Measurements from ENCODE around the gene MINK1. TPM values are rescaled to one million over a fixed set of nuclear protein-coding genes. Genes with fewer than 3 reads are reported as not detected.

Gene MINK1
- total and polyA plus RNA-seq, 2 donors (not counting 1 experiment from before 2014, with no cell fraction given): 109 to 160 TPM

GRCh38 chr17:4893272-4893671 lies 60.1 kb downstream of the MINK1 start:
- no peak overlapping the region for H2AFZ ChIP-seq (ENCODE audit: insufficient read depth, low read depth, low read length, poor library complexity, severe bottlenecking)
- ChIA-PET POLR2A (no interaction called here), CTCF (no interaction called here)
- Mint-ChIP-seq H3K27ac (no peak overlapping the region), H3K9me3 (ENCODE audit: insufficient read depth) (no peaks in the 10 kb centered on the region), H3K4me3 (no peak overlapping the region), H3K4me1 (peaks cover 7% of the 10 kb centered on the region), H3K27me3 (no peaks in the 10 kb centered on the region)
- ATAC-seq (ENCODE audit: low read depth) (no peak), DNase-seq (no peak)
- no peaks in the 10 kb centered on the region for H3K79me2 ChIP-seq (ENCODE audit: control insufficient read depth, insufficient read depth, low read length)
- H4K20me1 ChIP-seq (ENCODE audit: control insufficient read depth, insufficient read depth, low read length, poor library complexity, severe bottlenecking): peaks cover 21% of the 10 kb centered on the region
- intact Hi-C loops (cut with micrococcal nuclease): no loop called here
- TF ChIP-seq CTCF (IDR thresholded peaks at IDR 0.05) (no peak), EZH2 (IDR thresholded peaks at IDR 0.05; ENCODE audit: borderline replicate concordance, insufficient read depth, low read depth, low read length, poor library complexity, severe bottlenecking) (no peak)
- no peak overlapping the region for H3K4me2 ChIP-seq (replicated peaks; ENCODE audit: low read depth, low read length, poor library complexity, severe bottlenecking)
- peaks cover under 1 to 4% of the 10 kb centered on the region in 2 donors for H3K4me1 ChIP-seq (ENCODE audit: control insufficient read depth in 2 of 2, insufficient read depth in 2 of 2, low read length in 2 of 2)
- 95% methylated on average over 16 of the region's 18 CpGs for WGBS (ENCODE audit: insufficient coverage)
- no peak overlapping the region for H3K9ac ChIP-seq (ENCODE audit: low read length)
- no peak overlapping the region for H3K27ac ChIP-seq (ENCODE audit: low read length in 2 of 2)
- H3K36me3 ChIP-seq (replicated peaks in 1 of 2; ENCODE audit: control extremely low read depth in 1 of 2, control insufficient read depth in 1 of 2, extremely low read depth in 1 of 2, insufficient read depth in 2 of 2, low read length in 1 of 2): peaks cover 0 to 69% of the 10 kb centered on the region in 2 experiments
- H3K9me3 ChIP-seq (ENCODE audit: control extremely low read depth in 1 of 3, control insufficient read depth in 2 of 3, insufficient read depth in 1 of 3, low read length in 2 of 3): no peaks in the 10 kb centered on the region
- no peak overlapping the region for H3K4me3 ChIP-seq (ENCODE audit: control extremely low read depth in 1 of 5, extremely low read depth in 1 of 5, insufficient read depth in 1 of 5, low read depth in 2 of 5, low read length in 4 of 5)
- H3K27me3 ChIP-seq (replicated peaks in 1 of 4; ENCODE audit: control extremely low read depth in 1 of 4, control insufficient read depth in 3 of 4, insufficient read depth in 4 of 4, low read length in 3 of 4): peaks cover 0 to 2% (median under 1%) of the 10 kb centered on the region in 4 experiments

DNA sequence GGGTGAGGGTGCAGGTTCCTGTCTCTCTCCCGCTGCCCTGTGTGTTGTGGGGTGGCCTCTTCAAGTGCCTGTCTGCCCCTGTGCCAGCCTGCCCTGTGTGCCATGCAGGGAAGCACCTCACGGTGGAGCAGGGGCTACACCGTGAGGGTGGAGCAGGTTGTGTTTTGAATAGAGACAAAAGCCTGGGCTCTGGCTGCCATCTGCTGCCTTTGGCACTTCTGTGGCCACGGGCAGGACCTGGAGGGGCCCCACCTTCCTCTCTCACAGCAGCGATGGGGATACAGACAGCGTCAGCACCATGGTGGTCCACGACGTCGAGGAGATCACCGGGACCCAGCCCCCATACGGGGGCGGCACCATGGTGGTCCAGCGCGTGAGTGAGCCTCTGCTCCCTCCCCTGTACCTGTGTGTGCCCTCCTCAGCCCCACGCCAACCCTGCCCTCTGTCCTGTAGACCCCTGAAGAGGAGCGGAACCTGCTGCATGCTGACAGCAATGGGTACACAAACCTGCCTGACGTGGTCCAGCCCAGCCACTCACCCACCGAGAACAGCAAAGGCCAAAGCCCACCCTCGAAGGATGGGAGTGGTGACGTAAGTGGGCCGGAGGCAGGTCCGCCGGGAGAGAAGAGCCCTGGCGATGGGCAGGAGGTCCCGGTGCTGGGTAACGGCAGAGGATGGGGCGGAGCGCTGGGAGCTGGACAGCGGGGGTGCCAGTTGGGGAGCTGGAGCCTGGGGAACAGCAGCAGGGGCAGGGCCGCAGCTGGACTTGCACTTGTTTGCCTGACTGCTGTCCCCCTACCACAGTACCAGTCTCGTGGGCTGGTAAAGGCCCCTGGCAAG lies 60.8 kb downstream of the MINK1 start:
- TF ChIP-seq EZH2 (IDR thresholded peaks at IDR 0.05; ENCODE audit: borderline replicate concordance, insufficient read depth, low read depth, low read length, poor library complexity, severe bottlenecking): no peak
- TF ChIP-seq CTCF (IDR thresholded peaks at IDR 0.05): no peak
- CTCF ChIA-PET: no interaction called here
- POLR2A ChIA-PET: no interaction called here

More for the DNA sequence above, 60.8 kb downstream of the MINK1 start:
- Histone ChIP-seq H4K20me1 (ENCODE audit: control insufficient read depth, insufficient read depth, low read length, poor library complexity, severe bottlenecking) (peaks cover 19% of the 10 kb centered on the region), H3K4me1 (ENCODE audit: control insufficient read depth in 2 of 2, insufficient read depth in 2 of 2, low read length in 2 of 2) (peaks cover 7 to 8% of the 10 kb centered on the region in 2 donors), H3K9me3 (ENCODE audit: control extremely low read depth in 1 of 3, control insufficient read depth in 2 of 3, insufficient read depth in 1 of 3, low read length in 2 of 3) (no peaks in the 10 kb centered on the region), H3K27me3 (replicated peaks in 1 of 4; ENCODE audit: control extremely low read depth in 1 of 4, control insufficient read depth in 3 of 4, insufficient read depth in 4 of 4, low read length in 3 of 4) (peaks cover 0 to 9% (median 4%) of the 10 kb centered on the region in 4 experiments), H3K9ac (ENCODE audit: low read length) (no peak overlapping the region), H3K27ac (ENCODE audit: low read length in 2 of 2) (no peak overlapping the region), H3K79me2 (ENCODE audit: control insufficient read depth, insufficient read depth, low read length) (no peaks in the 10 kb centered on the region), H3K4me2 (replicated peaks; ENCODE audit: low read depth, low read length, poor library complexity, severe bottlenecking) (no peak overlapping the region), H3K36me3 (replicated peaks in 1 of 2; ENCODE audit: control extremely low read depth in 1 of 2, control insufficient read depth in 1 of 2, extremely low read depth in 1 of 2, insufficient read depth in 2 of 2, low read length in 1 of 2) (peaks cover 0 to 69% of the 10 kb centered on the region in 2 experiments), H3K4me3 (ENCODE audit: control extremely low read depth in 1 of 5, extremely low read depth in 1 of 5, insufficient read depth in 1 of 5, low read depth in 2 of 5, low read length in 4 of 5) (no peak overlapping the region), H2AFZ (ENCODE audit: insufficient read depth, low read depth, low read length, poor library complexity, severe bottlenecking) (no peak overlapping the region)
- Mint-ChIP-seq H3K9me3 (ENCODE audit: insufficient read depth) (no peaks in the 10 kb centered on the region), H3K27ac (no peak overlapping the region), H3K4me1 (peaks cover 11% of the 10 kb centered on the region), H3K4me3 (no peak overlapping the region), H3K27me3 (no peaks in the 10 kb centered on the region)
- DNase-seq: no peak
- intact Hi-C loops (cut with micrococcal nuclease): no loop called here
- 94% methylated on average over 31 of the region's 31 CpGs for WGBS (ENCODE audit: insufficient coverage)
- ATAC-seq (ENCODE audit: low read depth): no peak
